Measurements from ENCODE around the gene GPX4. TPM values are rescaled to one million over a fixed set of nuclear protein-coding genes. Genes with fewer than 3 reads are reported as not detected.
A peak's percentile ranks its signal among the peaks of the same experiment; 100 is the strongest.

The GPX4 gene
- total and polyA plus RNA-seq, 10 of the 15 experiments (the other 5 are each of a cell fraction or from before 2014, with no cell fraction given), result 33.3 to 749 (median 297) TPM

- CTCF ChIA-PET, result no interaction called here
- POLR2A ChIA-PET, result no interaction called here
Measured at GRCh38 chr19:1115646-1116420, 12.0 kb downstream of the GPX4 start.

GRCh38 chr19:1116726-1117581 is 13.2 kb downstream of the GPX4 start:
- Histone ChIP-seq H3K4me3 (no peak overlapping the region), H3K4me2 (ENCODE audit: control insufficient read depth, insufficient read depth) (no peak overlapping the region), H3K27ac (ENCODE audit: control insufficient read depth, insufficient read depth) (no peak overlapping the region), H3K27me3 (replicated peaks in 1 of 2; ENCODE audit: control insufficient read depth in 2 of 2, insufficient read depth in 2 of 2, low read length in 1 of 2) (no peaks in the 10 kb centered on the region), H4K20me1 (ENCODE audit: control insufficient read depth, insufficient read depth) (no peaks in the 10 kb centered on the region), H3K79me2 (ENCODE audit: control insufficient read depth, insufficient read depth, low read length) (no peaks in the 10 kb centered on the region), H3K9ac (ENCODE audit: control insufficient read depth, insufficient read depth, low read length) (no peak overlapping the region), H2AFZ (ENCODE audit: control insufficient read depth, low read depth, low read length) (no peak overlapping the region), H3K9me3 (replicated peaks; ENCODE audit: control insufficient read depth, insufficient read depth, low read length) (no peaks in the 10 kb centered on the region), H3K4me1 (ENCODE audit: control insufficient read depth, insufficient read depth, low read length) (0 out of 2 replicates have a peak, but pooled peaks cover 3% of the 10 kb centered on the region), H3K36me3 (ENCODE audit: control insufficient read depth in 2 of 2, insufficient read depth in 2 of 2, low read length in 1 of 2) (peaks cover 0 to 31% of the 10 kb centered on the region in 2 experiments; a peak in 3 of 4 replicates)
- in situ Hi-C loops (cut with MboI) (no loop called here), intact Hi-C loops (cut with micrococcal nuclease; ENCODE audit: unreplicated experiment) (no loop called here)
- SMC1A ChIA-PET (ENCODE audit: uncharacterized antibody, unreplicated experiment), result no interaction called here
- RAD21 ChIA-PET (ENCODE audit: unreplicated experiment), result no interaction called here
- POLR2A ChIA-PET, result no interaction called here
- CTCF ChIA-PET, result no interaction called here
- no TSS peak for BruUV-seq (replicated peaks)
- no peak for FAIRE-seq
- no peak for ATAC-seq
- no peak for DNase-seq (ENCODE audit: low read depth, low spot score)
- WGBS (ENCODE audit: insufficient coverage, insufficient replicate concordance, low lambda C conversion rate, missing lambda C conversion rate), result 94% methylated on average over 48 of the region's 52 CpGs
- TF ChIP-seq CTCF (IDR thresholded peaks at IDR 0.05 in 2 of 3, conservative IDR thresholded peaks at IDR 0.05 in 1 of 3; ENCODE audit: control insufficient read depth in 2 of 3, extremely low read depth in 1 of 3, insufficient read depth in 1 of 3, low read depth in 3 of 3, low read length in 3 of 3), result no peak
- no peak for TF ChIP-seq POU2F2 (IDR thresholded peaks at IDR 0.05; ENCODE audit: borderline replicate concordance, low read depth, low read length)
- no peak for TF ChIP-seq TCF3 (IDR thresholded peaks at IDR 0.05; ENCODE audit: borderline replicate concordance, insufficient read depth, low read depth, low read length)
- no peak for TF ChIP-seq IRF5 (IDR thresholded peaks at IDR 0.05; ENCODE audit: borderline replicate concordance)
- no peak for TF ChIP-seq ASH2L (IDR thresholded peaks at IDR 0.05; ENCODE audit: borderline replicate concordance, low read depth)
- TF ChIP-seq JUND (IDR thresholded peaks at IDR 0.05; ENCODE audit: low read depth, low read length), result no peak
- no peak for TF ChIP-seq USF2 (IDR thresholded peaks at IDR 0.05; ENCODE audit: borderline replicate concordance, low read depth, low read length)
- no peak for TF ChIP-seq NFXL1 (IDR thresholded peaks at IDR 0.05; ENCODE audit: borderline replicate concordance)

More at GRCh38 chr19:1115646-1116420, 12.0 kb downstream of the GPX4 start:
- H3K4me1 ChIP-seq (ENCODE audit: control insufficient read depth, insufficient read depth, low read length), result 0 out of 2 replicates have a peak, but pooled peaks cover 3% of the 10 kb centered on the region
- H3K27ac ChIP-seq (ENCODE audit: control insufficient read depth, insufficient read depth), result no peak overlapping the region
- SMC1A ChIA-PET (ENCODE audit: uncharacterized antibody, unreplicated experiment), result no interaction called here
- no peak overlapping the region for H3K4me3 ChIP-seq
- H3K36me3 ChIP-seq (ENCODE audit: control insufficient read depth in 2 of 2, insufficient read depth in 2 of 2, low read length in 1 of 2), result peaks cover 0 to 26% of the 10 kb centered on the region in 2 experiments; a peak in 3 of 4 replicates
- H2AFZ ChIP-seq (ENCODE audit: control insufficient read depth, low read depth, low read length), result no peak overlapping the region
- FAIRE-seq (no peak), DNase-seq (ENCODE audit: low read depth, low spot score) (no peak), ATAC-seq (no peak)
- intact Hi-C loops (cut with micrococcal nuclease; ENCODE audit: unreplicated experiment), result no loop called here
- no TSS peak for BruUV-seq (replicated peaks)
- no peaks in the 10 kb centered on the region for H3K79me2 ChIP-seq (ENCODE audit: control insufficient read depth, insufficient read depth, low read length)
- in situ Hi-C loops (cut with MboI), result no loop called here
- TF ChIP-seq RFX5 (IDR thresholded peaks at IDR 0.05; ENCODE audit: low read depth, low read length) (no peak), ATF7 (IDR thresholded peaks at IDR 0.05; ENCODE audit: low read depth) (no peak), POLR2A (IDR thresholded peaks at IDR 0.05; ENCODE audit: low read depth, low read length) (0 out of 2 replicates have a peak, but pooled peaks have one; percentile 31)
- no peak overlapping the region for H3K9ac ChIP-seq (ENCODE audit: control insufficient read depth, insufficient read depth, low read length)
- H3K27me3 ChIP-seq (replicated peaks in 1 of 2; ENCODE audit: control insufficient read depth in 2 of 2, insufficient read depth in 2 of 2, low read length in 1 of 2), result no peaks in the 10 kb centered on the region
- H3K9me3 ChIP-seq (replicated peaks; ENCODE audit: control insufficient read depth, insufficient read depth, low read length), result no peaks in the 10 kb centered on the region
- RAD21 ChIA-PET (ENCODE audit: unreplicated experiment), result interaction anchor here (1.2 kb wide), 1 partner anchor 14 kb away, joined by 3 read pairs; no protein-coding TSS in a partner anchor
- H4K20me1 ChIP-seq (ENCODE audit: control insufficient read depth, insufficient read depth), result no peaks in the 10 kb centered on the region
- 95% methylated on average over 31 of the region's 35 CpGs for WGBS (ENCODE audit: insufficient coverage, insufficient replicate concordance, low lambda C conversion rate, missing lambda C conversion rate)
- H3K4me2 ChIP-seq (ENCODE audit: control insufficient read depth, insufficient read depth), result no peak overlapping the region
